HG03139 (cell line): ENCODE results near the gene BRSK1.

ENCODE experiments used
- ATAC-seq: cut with Tn5 transposase; IDR thresholded peaks from one replicate; pipeline ENCODE4 v1.9.1; 2021; ENCODE audit not compliant: unreplicated experiment

The BRSK1 gene

GRCh38 chr19:55273978-55274707 is 9.7 kb upstream of the BRSK1 start:
- no peak for ATAC-seq

GRCh38 chr19:55275851-55276719 is 7.7 kb upstream of the BRSK1 start:
- ATAC-seq, result no peak

GRCh38 chr19:55276720-55277430 is 6.9 kb upstream of the BRSK1 start:
- no peak for ATAC-seq

- no peak for ATAC-seq
These were observed 6.3 kb upstream of the BRSK1 start for GRCh38 chr19:55277494-55277893.

GRCh38 chr19:55278391-55279135 is 5.2 kb upstream of the BRSK1 start:
- no peak for ATAC-seq

- no peak for ATAC-seq
These were observed 4.5 kb upstream of the BRSK1 start for GRCh38 chr19:55279340-55279739.

- ATAC-seq, result peak; percentile 69
These were observed 3.8 kb upstream of the BRSK1 start, which contains the start of gene HSPBP1 for GRCh38 chr19:55279770-55280643. TSS of gene HSPBP1 (minus strand) at chr19:55280110. CDS start at chr19:55279608, 502 bp downstream.

- ATAC-seq, result no peak
These were observed 735 bp downstream of the BRSK1 start for GRCh38 chr19:55284405-55285058.

- ATAC-seq, result no peak
These were observed 1.6 kb downstream of the BRSK1 start for GRCh38 chr19:55285229-55285890.

- ATAC-seq, result no peak
These were observed 3.7 kb downstream of the BRSK1 start for GRCh38 chr19:55287361-55288079.

GRCh38 chr19:55289117-55289796 is 5.5 kb downstream of the BRSK1 start:
- ATAC-seq, result no peak

GRCh38 chr19:55297267-55297666 is 13.5 kb downstream of the BRSK1 start:
- no peak for ATAC-seq

- ATAC-seq, result no peak
These were observed 16.2 kb downstream of the BRSK1 start for GRCh38 chr19:55299991-55300390.

- no peak for ATAC-seq
These were observed 17.2 kb downstream of the BRSK1 start for GRCh38 chr19:55300886-55301458.

GRCh38 chr19:55301459-55302317 is 17.9 kb downstream of the BRSK1 start:
- peak; percentile 52 for ATAC-seq

GRCh38 chr19:55302318-55302703 is 18.5 kb downstream of the BRSK1 start:
- ATAC-seq, result no peak
